Activated T-helper 17 cell treated with anti-CD3 and anti-CD28 coated beads, Interleukin-2, amount 50 U/mL, for 72 hours (primary cell): ENCODE data around the gene WDR93. TPM values are rescaled to one million over a fixed set of nuclear protein-coding genes. Genes with fewer than 3 reads are reported as not detected.
"Not testable (repeated sequence)": the region's sequence is repeated elsewhere in the genome, so short reads cannot be mapped to it uniquely, and the experiment has no call there.

ENCODE experiments used
- ATAC-seq: fragments of 150-1000 bp; cut with Tn5 transposase; replicated peaks from 2 replicates; pipeline ENCODE4 v1.10.0; 2021; ENCODE audit warnings: mild to moderate bottlenecking, moderate library complexity
- H3K27ac Mint-ChIP-seq: one replicate; pipeline ENCODE4 v1.8.0; 2022; ENCODE audit warnings: mixed read lengths
- H3K27me3 Mint-ChIP-seq: one replicate; pipeline ENCODE4 v1.8.0; 2022; ENCODE audit warnings: mixed read lengths
- H3K36me3 Mint-ChIP-seq: one replicate; pipeline ENCODE4 v1.8.0; 2022; ENCODE audit warnings: low read depth, mild to moderate bottlenecking, mixed read lengths
- H3K4me1 Mint-ChIP-seq: one replicate; pipeline ENCODE4 v1.8.0; 2022; ENCODE audit warnings: mixed read lengths
- H3K4me3 Mint-ChIP-seq: one replicate; pipeline ENCODE4 v1.8.0; 2022; ENCODE audit warnings: mild to moderate bottlenecking, mixed read lengths
- H3K9me3 Mint-ChIP-seq: one replicate; pipeline ENCODE4 v1.8.0; 2022; ENCODE audit warnings: mixed read lengths
- total RNA-seq, 2 donors: library from RNA; stranded (reverse); gene quantifications; one replicate each; pipeline ENCODE4 v1.2.3, GENCODE V29; 2022

The WDR93 gene
- total RNA-seq, 2 donors from 2014 or later = 0.19 TPM; not detected in 1

- no peaks in the 10 kb centered on the region for H3K4me1 Mint-ChIP-seq
- H3K36me3 Mint-ChIP-seq = no peaks in the 10 kb centered on the region
- H3K9me3 Mint-ChIP-seq = no peaks in the 10 kb centered on the region
- no peak for ATAC-seq
- no peak overlapping the region for H3K4me3 Mint-ChIP-seq
- H3K27ac Mint-ChIP-seq = no peak overlapping the region
- peaks cover 18% of the 10 kb centered on the region for H3K27me3 Mint-ChIP-seq
Measured at GRCh38 chr15:89669309-89669865, 21.2 kb upstream of the WDR93 start.

GRCh38 chr15:89669941-89670340 lies 20.7 kb upstream of the WDR93 start:
- no peak overlapping the region for H3K4me3 Mint-ChIP-seq
- no peaks in the 10 kb centered on the region for H3K9me3 Mint-ChIP-seq
- no peak overlapping the region for H3K27ac Mint-ChIP-seq
- ATAC-seq = no peak
- no peaks in the 10 kb centered on the region for H3K4me1 Mint-ChIP-seq
- no peaks in the 10 kb centered on the region for H3K36me3 Mint-ChIP-seq
- H3K27me3 Mint-ChIP-seq = peaks cover 12% of the 10 kb centered on the region

GRCh38 chr15:89670971-89671560 lies 19.5 kb upstream of the WDR93 start:
- Mint-ChIP-seq H3K36me3 (no peaks in the 10 kb centered on the region), H3K4me1 (no peaks in the 10 kb centered on the region), H3K4me3 (no peak overlapping the region), H3K9me3 (no peaks in the 10 kb centered on the region), H3K27me3 (peaks cover 10% of the 10 kb centered on the region), H3K27ac (no peak overlapping the region)
- no peak for ATAC-seq

- no peaks in the 10 kb centered on the region for H3K4me1 Mint-ChIP-seq
- H3K4me3 Mint-ChIP-seq = no peak overlapping the region
- H3K27ac Mint-ChIP-seq = peak overlapping the region; percentile 7
- ATAC-seq = no peak
- peaks cover 8% of the 10 kb centered on the region for H3K27me3 Mint-ChIP-seq
- no peaks in the 10 kb centered on the region for H3K9me3 Mint-ChIP-seq
- H3K36me3 Mint-ChIP-seq = no peaks in the 10 kb centered on the region
Measured at GRCh38 chr15:89671687-89672086, 18.9 kb upstream of the WDR93 start.

GRCh38 chr15:89672221-89673164 lies 18.1 kb upstream of the WDR93 start:
- H3K27ac Mint-ChIP-seq = no peak overlapping the region
- no peaks in the 10 kb centered on the region for H3K9me3 Mint-ChIP-seq
- peaks cover 6% of the 10 kb centered on the region for H3K27me3 Mint-ChIP-seq
- H3K36me3 Mint-ChIP-seq = no peaks in the 10 kb centered on the region
- H3K4me1 Mint-ChIP-seq = no peaks in the 10 kb centered on the region
- H3K4me3 Mint-ChIP-seq = no peak overlapping the region
- no peak for ATAC-seq

- H3K36me3 Mint-ChIP-seq = no peaks in the 10 kb centered on the region
- H3K4me1 Mint-ChIP-seq = no peaks in the 10 kb centered on the region
- H3K9me3 Mint-ChIP-seq = no peaks in the 10 kb centered on the region
- H3K4me3 Mint-ChIP-seq = no peak overlapping the region
- H3K27ac Mint-ChIP-seq = no peak overlapping the region
- H3K27me3 Mint-ChIP-seq = peaks cover under 1% of the 10 kb centered on the region
- no peak for ATAC-seq
Measured at GRCh38 chr15:89673165-89673512, 17.5 kb upstream of the WDR93 start.

GRCh38 chr15:89674526-89674925 lies 16.1 kb upstream of the WDR93 start:
- no peaks in the 10 kb centered on the region for H3K4me1 Mint-ChIP-seq
- H3K27ac Mint-ChIP-seq = no peak overlapping the region

GRCh38 chr15:89675606-89676005 lies 15.0 kb upstream of the WDR93 start:
- no peaks in the 10 kb centered on the region for H3K36me3 Mint-ChIP-seq
- no peak for ATAC-seq
- no peaks in the 10 kb centered on the region for H3K4me1 Mint-ChIP-seq
- H3K4me3 Mint-ChIP-seq = no peak overlapping the region
- no peaks in the 10 kb centered on the region for H3K9me3 Mint-ChIP-seq
- no peak overlapping the region for H3K27ac Mint-ChIP-seq
- H3K27me3 Mint-ChIP-seq = no peaks in the 10 kb centered on the region

More at GRCh38 chr15:89674526-89674925, 16.1 kb upstream of the WDR93 start:
- H3K9me3 Mint-ChIP-seq = no peaks in the 10 kb centered on the region
- no peaks in the 10 kb centered on the region for H3K36me3 Mint-ChIP-seq
- no peaks in the 10 kb centered on the region for H3K27me3 Mint-ChIP-seq
- no peak overlapping the region for H3K4me3 Mint-ChIP-seq
- no peak for ATAC-seq

- no peaks in the 10 kb centered on the region for H3K9me3 Mint-ChIP-seq
- no peaks in the 10 kb centered on the region for H3K27me3 Mint-ChIP-seq
- H3K27ac Mint-ChIP-seq = no peak overlapping the region
- H3K4me3 Mint-ChIP-seq = no peak overlapping the region
- H3K36me3 Mint-ChIP-seq = no peaks in the 10 kb centered on the region
- no peak for ATAC-seq
- no peaks in the 10 kb centered on the region for H3K4me1 Mint-ChIP-seq
Measured at GRCh38 chr15:89677381-89677780, 13.2 kb upstream of the WDR93 start.

- peaks cover 5% of the 10 kb centered on the region for H3K36me3 Mint-ChIP-seq
- H3K27ac Mint-ChIP-seq = no peak within 1 kb of the TSS
- no peaks in the 10 kb centered on the region for H3K4me1 Mint-ChIP-seq
- ATAC-seq = no peak
- H3K27me3 Mint-ChIP-seq = no peaks in the 10 kb centered on the region
- no peaks in the 10 kb centered on the region for H3K9me3 Mint-ChIP-seq
- H3K4me3 Mint-ChIP-seq = no peak within 1 kb of the TSS
Measured at GRCh38 chr15:89679212-89679611, 11.4 kb upstream of the WDR93 start, which contains the start of gene PLIN1. TSS of gene PLIN1 (minus strand) at chr15:89679367. CDS start at chr15:89677489, 1,878 bp downstream.

- Mint-ChIP-seq H3K4me3 (no peak overlapping the region), H3K4me1 (no peaks in the 10 kb centered on the region), H3K27me3 (no peaks in the 10 kb centered on the region), H3K9me3 (no peaks in the 10 kb centered on the region), H3K36me3 (peaks cover 7% of the 10 kb centered on the region), H3K27ac (no peak overlapping the region)
- no peak for ATAC-seq
Measured at GRCh38 chr15:89680282-89680873, 10.2 kb upstream of the WDR93 start.

- Mint-ChIP-seq H3K27me3 (no peaks in the 10 kb centered on the region), H3K4me1 (no peaks in the 10 kb centered on the region), H3K27ac (no peak overlapping the region), H3K36me3 (peaks cover 11% of the 10 kb centered on the region), H3K4me3 (no peak overlapping the region), H3K9me3 (no peaks in the 10 kb centered on the region)
- no peak for ATAC-seq
Measured at GRCh38 chr15:89681146-89681545, 9.5 kb upstream of the WDR93 start.

- no peaks in the 10 kb centered on the region for H3K27me3 Mint-ChIP-seq
- peaks cover 11% of the 10 kb centered on the region for H3K36me3 Mint-ChIP-seq
- ATAC-seq = no peak
- H3K4me1 Mint-ChIP-seq = peaks cover 2% of the 10 kb centered on the region
- H3K9me3 Mint-ChIP-seq = no peaks in the 10 kb centered on the region
- no peak overlapping the region for H3K4me3 Mint-ChIP-seq
- no peak overlapping the region for H3K27ac Mint-ChIP-seq
Measured at GRCh38 chr15:89685995-89686394, 4.6 kb upstream of the WDR93 start.

GRCh38 chr15:89686522-89686921 lies 4.1 kb upstream of the WDR93 start:
- Mint-ChIP-seq H3K27ac (no peak overlapping the region), H3K9me3 (no peaks in the 10 kb centered on the region), H3K4me1 (peaks cover 5% of the 10 kb centered on the region)

GRCh38 chr15:89689930-89690275 lies 708 bp upstream of the WDR93 start:
- Mint-ChIP-seq H3K4me3 (peak overlapping the region; percentile 87), H3K27ac (peak overlapping the region; percentile 83)
- not testable (repeated sequence) for H3K27me3 Mint-ChIP-seq, H3K4me1 Mint-ChIP-seq, H3K36me3 Mint-ChIP-seq, ATAC-seq, H3K9me3 Mint-ChIP-seq

More at GRCh38 chr15:89686522-89686921, 4.1 kb upstream of the WDR93 start:
- Mint-ChIP-seq H3K27me3 (no peaks in the 10 kb centered on the region), H3K36me3 (peaks cover 11% of the 10 kb centered on the region), H3K4me3 (no peak overlapping the region)
- ATAC-seq = no peak
